ENCODE data around the gene GPR137. TPM values are rescaled to one million over a fixed set of nuclear protein-coding genes. Genes with fewer than 3 reads are reported as not detected.
A peak's percentile ranks its signal among the peaks of the same experiment; 100 is the strongest.

Gene GPR137
- total and polyA plus RNA-seq, 9 of the 15 experiments (the other 6 are each of a cell fraction or from before 2014, with no cell fraction given): 0.32 to 26.7 (median 10.7) TPM

DNA sequence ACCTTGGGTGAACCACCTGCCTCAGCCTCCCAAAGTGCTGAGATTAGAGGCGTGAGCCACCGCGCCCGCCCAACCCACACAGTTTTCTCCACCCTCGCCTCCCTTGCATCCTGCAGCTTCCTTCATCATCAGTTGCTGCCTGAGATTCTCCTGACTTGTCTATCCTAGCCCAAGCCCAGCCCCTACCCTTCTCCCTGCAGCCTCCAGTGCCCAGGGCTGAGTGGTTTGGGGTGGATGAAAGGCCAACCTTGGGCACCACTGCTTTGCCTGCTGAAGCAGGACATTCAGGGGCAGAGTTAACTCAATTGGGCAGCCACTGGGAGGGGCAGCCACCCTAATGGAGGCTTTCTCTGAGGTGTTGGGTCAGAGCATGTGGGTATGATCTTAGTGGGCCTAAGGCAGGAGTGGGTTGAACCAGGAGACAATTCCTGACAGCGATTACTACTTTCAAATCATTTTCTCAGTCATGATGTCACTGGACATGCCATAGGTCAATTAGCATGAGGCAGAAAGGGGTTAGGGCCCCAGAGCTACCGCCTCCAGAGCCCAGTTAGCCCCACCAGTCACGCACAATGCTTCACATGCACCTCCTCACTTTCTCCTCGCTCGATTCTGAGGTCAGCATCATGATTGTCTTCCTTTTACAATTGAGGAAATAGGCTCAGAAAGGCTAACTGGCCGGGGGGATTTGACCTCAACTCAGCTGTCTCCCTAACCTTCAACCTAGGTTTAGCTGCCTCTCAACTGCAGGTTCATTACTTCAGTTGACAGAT lies 45.8 kb upstream of the GPR137 start (continued):
- TF ChIP-seq, protein P1, sequence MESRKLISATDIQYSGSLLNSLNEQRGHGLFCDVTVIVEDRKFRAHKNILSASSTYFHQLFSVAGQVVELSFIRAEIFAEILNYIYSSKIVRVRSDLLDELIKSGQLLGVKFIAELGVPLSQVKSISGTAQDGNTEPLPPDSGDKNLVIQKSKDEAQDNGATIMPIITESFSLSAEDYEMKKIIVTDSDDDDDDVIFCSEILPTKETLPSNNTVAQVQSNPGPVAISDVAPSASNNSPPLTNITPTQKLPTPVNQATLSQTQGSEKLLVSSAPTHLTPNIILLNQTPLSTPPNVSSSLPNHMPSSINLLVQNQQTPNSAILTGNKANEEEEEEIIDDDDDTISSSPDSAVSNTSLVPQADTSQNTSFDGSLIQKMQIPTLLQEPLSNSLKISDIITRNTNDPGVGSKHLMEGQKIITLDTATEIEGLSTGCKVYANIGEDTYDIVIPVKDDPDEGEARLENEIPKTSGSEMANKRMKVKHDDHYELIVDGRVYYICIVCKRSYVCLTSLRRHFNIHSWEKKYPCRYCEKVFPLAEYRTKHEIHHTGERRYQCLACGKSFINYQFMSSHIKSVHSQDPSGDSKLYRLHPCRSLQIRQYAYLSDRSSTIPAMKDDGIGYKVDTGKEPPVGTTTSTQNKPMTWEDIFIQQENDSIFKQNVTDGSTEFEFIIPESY (CRISPR knock-in tag; IDR thresholded peaks at IDR 0.05): no peak
- TF ChIP-seq THRA (IDR thresholded peaks at IDR 0.05) (no peak), GTF2E2 (tag; IDR thresholded peaks at IDR 0.05) (peak; percentile 71), FOXK1 (CRISPR knock-in tag; IDR thresholded peaks at IDR 0.05; ENCODE audit: borderline replicate concordance) (peak; percentile 28; the same call in 1 of the 2 replicates), ZNF764 (CRISPR knock-in tag; IDR thresholded peaks at IDR 0.05; ENCODE audit: low read depth) (no peak), ZNF589 (CRISPR knock-in tag; IDR thresholded peaks at IDR 0.05; ENCODE audit: low read depth) (0 out of 2 replicates have a peak, but pooled peaks have one; percentile 18), ETV6 (IDR thresholded peaks at IDR 0.05; ENCODE audit: borderline replicate concordance in 1 of 2, low read depth in 2 of 2, low read length in 1 of 2) (no peak), ETV6 (CRISPR knock-in tag; IDR thresholded peaks at IDR 0.05; ENCODE audit: borderline replicate concordance) (no peak), CGGBP1 (CRISPR knock-in tag; IDR thresholded peaks at IDR 0.05) (no peak), ZSCAN32 (CRISPR knock-in tag; IDR thresholded peaks at IDR 0.05) (0 out of 2 replicates have a peak, but pooled peaks have one; percentile 2), ZBTB12 (CRISPR knock-in tag; IDR thresholded peaks at IDR 0.05) (0 out of 2 replicates have a peak, but pooled peaks have one; percentile 20), MXI1 (IDR thresholded peaks at IDR 0.05; ENCODE audit: low read depth, low read length) (0 out of 2 replicates have a peak, but pooled peaks have one; percentile 29), ZNF592 (IDR thresholded peaks at IDR 0.05) (peak; percentile 53; the same call in 1 of the 2 replicates), TAF1 (IDR thresholded peaks at IDR 0.05; ENCODE audit: control insufficient read depth, extremely low read depth, insufficient read depth, low read length, severe bottlenecking) (peak; percentile 37)
- TF ChIP-seq, protein P2, sequence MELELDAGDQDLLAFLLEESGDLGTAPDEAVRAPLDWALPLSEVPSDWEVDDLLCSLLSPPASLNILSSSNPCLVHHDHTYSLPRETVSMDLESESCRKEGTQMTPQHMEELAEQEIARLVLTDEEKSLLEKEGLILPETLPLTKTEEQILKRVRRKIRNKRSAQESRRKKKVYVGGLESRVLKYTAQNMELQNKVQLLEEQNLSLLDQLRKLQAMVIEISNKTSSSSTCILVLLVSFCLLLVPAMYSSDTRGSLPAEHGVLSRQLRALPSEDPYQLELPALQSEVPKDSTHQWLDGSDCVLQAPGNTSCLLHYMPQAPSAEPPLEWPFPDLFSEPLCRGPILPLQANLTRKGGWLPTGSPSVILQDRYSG (tag; conservative IDR thresholded peaks at IDR 0.05; ENCODE audit: low read depth): peak; percentile 24; the same call in 1 of the 2 replicates
